Sigmoid colon (tissue), 3 donors: ENCODE results near the gene PIK3R6.

ENCODE experiments used
- POLR2A ChIP-seq, 2 donors: fragments of 450-650 bp; IDR thresholded peaks; one replicate each; pipeline ENCODE4 v1.6.1; 2016; ENCODE audit warnings: antibody characterized with exemption in 2 of 2, mild to moderate bottlenecking in 2 of 2, moderate library complexity in 2 of 2
- TF ChIP-seq, protein P1 (sequence below), 4 experiments: fragments of 450-650 bp in 3 of 4; fragments of 200-600 bp in 1 of 4; IDR thresholded peaks; one replicate each; pipeline ENCODE4 v1.5.1; 2016 to 2019; ENCODE audit warnings: antibody characterized with exemption in 4 of 4, mild to moderate bottlenecking in 3 of 4, moderate library complexity in 2 of 4

DNA sequence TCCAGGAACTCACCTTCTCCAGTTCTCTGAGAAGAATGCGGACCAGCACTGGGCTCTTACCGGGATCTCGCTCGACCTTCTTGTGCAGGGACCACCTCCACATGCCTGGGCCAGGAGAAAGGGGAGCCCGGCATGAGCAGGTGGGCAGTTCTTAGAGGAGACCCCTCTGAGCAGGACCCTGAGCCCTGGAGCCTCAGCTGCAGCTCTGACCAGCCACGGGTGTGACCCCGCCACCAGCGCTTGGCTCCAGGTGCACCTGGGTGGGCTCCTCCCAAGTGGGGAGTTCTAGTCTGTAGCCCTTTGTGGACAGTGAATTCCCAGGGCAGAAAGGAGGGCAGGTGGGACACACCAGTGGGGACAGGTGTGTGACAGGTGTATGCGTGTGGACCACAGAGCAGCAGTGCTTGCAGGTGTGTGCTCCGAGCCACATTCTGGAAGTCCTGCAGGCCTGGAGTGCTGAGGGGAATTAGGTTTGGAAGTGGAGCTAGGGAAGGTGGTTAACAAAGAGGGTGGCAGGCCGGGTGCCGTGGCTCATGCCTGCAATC lies 28.9 kb downstream of the PIK3R6 start:
- TF ChIP-seq, protein P1, sequence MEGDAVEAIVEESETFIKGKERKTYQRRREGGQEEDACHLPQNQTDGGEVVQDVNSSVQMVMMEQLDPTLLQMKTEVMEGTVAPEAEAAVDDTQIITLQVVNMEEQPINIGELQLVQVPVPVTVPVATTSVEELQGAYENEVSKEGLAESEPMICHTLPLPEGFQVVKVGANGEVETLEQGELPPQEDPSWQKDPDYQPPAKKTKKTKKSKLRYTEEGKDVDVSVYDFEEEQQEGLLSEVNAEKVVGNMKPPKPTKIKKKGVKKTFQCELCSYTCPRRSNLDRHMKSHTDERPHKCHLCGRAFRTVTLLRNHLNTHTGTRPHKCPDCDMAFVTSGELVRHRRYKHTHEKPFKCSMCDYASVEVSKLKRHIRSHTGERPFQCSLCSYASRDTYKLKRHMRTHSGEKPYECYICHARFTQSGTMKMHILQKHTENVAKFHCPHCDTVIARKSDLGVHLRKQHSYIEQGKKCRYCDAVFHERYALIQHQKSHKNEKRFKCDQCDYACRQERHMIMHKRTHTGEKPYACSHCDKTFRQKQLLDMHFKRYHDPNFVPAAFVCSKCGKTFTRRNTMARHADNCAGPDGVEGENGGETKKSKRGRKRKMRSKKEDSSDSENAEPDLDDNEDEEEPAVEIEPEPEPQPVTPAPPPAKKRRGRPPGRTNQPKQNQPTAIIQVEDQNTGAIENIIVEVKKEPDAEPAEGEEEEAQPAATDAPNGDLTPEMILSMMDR (IDR thresholded peaks at IDR 0.05): no peak
- no peak for TF ChIP-seq POLR2A (IDR thresholded peaks at IDR 0.05)
